IMR-90 (cell line): ENCODE data around the gene S100B. TPM values are rescaled to one million over a fixed set of nuclear protein-coding genes. Genes with fewer than 3 reads are reported as not detected.

Experiments used
- ATAC-seq: fragments of 200-7000 bp; cut with Tn5 transposase; 2 replicates; pipeline ENCODE4 v1.9.1; 2020; ENCODE audit warnings: low read depth, mild to moderate bottlenecking, moderate library complexity
- BruUV-seq: library from RNA; stranded (reverse); fragments of 400-500 nt; replicated peaks from 2 replicates; lab custom pipeline; 2021; lab: Mats Ljungman, UMichigan
- CTCF ChIA-PET: fragments of 300-600 bp; formaldehyde crosslinking; extraction: SDS; loops from one replicate; lab custom pipeline; 2021; ENCODE audit warnings: antibody characterized with exemption; lab: Yijun Ruan, JAX
- POLR2A ChIA-PET: fragments of 300-600 bp; sonication (Branson Sonifier 250); formaldehyde crosslinking; loops from one replicate; lab custom pipeline; 2022; ENCODE audit warnings: antibody characterized with exemption; ENCODE audit not compliant: unreplicated experiment; lab: Charles Lee
- DNase-seq: peaks from one replicate; pipeline ENCODE4 v3.0.0; 2013
- H2AFZ ChIP-seq: replicated peaks from 2 replicates; pipeline ENCODE3; 2013; ENCODE audit warnings: low read length, mild to moderate bottlenecking; ENCODE audit not compliant: poor library complexity
- H2AK5ac ChIP-seq: 2 replicates; pipeline ENCODE4 v1.6.1; 2013; ENCODE audit warnings: low read depth, low read length, inconsistent platforms
- H2AK9ac ChIP-seq: replicated peaks from 2 replicates; pipeline ENCODE3; 2013; ENCODE audit warnings: mild to moderate bottlenecking, low read depth, low read length, moderate library complexity; ENCODE audit not compliant: poor library complexity
- H2BK120ac ChIP-seq: 2 replicates; pipeline ENCODE4 v1.6.1; 2013; ENCODE audit warnings: low read depth, low read length, inconsistent platforms
- H2BK15ac ChIP-seq: 3 replicates; pipeline ENCODE4 v1.6.1; 2013; ENCODE audit warnings: low read depth, low read length, inconsistent platforms
- H2BK20ac ChIP-seq: 2 replicates; pipeline ENCODE4 v1.6.1; 2013; ENCODE audit warnings: low read depth, mild to moderate bottlenecking, inconsistent platforms, low read length, moderate library complexity
- H2BK5ac ChIP-seq: 2 replicates; pipeline ENCODE4 v1.6.1; 2013; ENCODE audit warnings: mild to moderate bottlenecking, low read depth, low read length, inconsistent platforms; ENCODE audit not compliant: poor library complexity, severe bottlenecking
- H3K14ac ChIP-seq: replicated peaks from 2 replicates; pipeline ENCODE4 v1.6.1; 2013; ENCODE audit warnings: low read depth, low read length, inconsistent platforms
- H3K18ac ChIP-seq: 2 replicates; pipeline ENCODE4 v1.6.1; 2013; ENCODE audit warnings: low read depth, low read length, control low read depth
- H3K23ac ChIP-seq: 2 replicates; pipeline ENCODE4 v1.6.1; 2013; ENCODE audit warnings: low read depth, low read length, inconsistent platforms
- H3K27ac ChIP-seq: 2 replicates; pipeline ENCODE4 v1.5.1; 2013; ENCODE audit warnings: mild to moderate bottlenecking, control low read depth, low read length; ENCODE audit not compliant: insufficient read depth
- H3K27me3 ChIP-seq: 2 replicates; pipeline ENCODE4 v1.6.1; 2013; ENCODE audit warnings: low read length; ENCODE audit not compliant: control insufficient read depth, insufficient read depth
- H3K36me3 ChIP-seq: 2 replicates; pipeline ENCODE4 v1.6.1; 2013; ENCODE audit warnings: low read length, mixed read lengths; ENCODE audit not compliant: control insufficient read depth, insufficient read depth
- H3K4ac ChIP-seq: 2 replicates; pipeline ENCODE4 v1.6.1; 2013; ENCODE audit warnings: low read depth, low read length, inconsistent platforms
- H3K4me1 ChIP-seq: 2 replicates; pipeline ENCODE4 v1.6.1; 2013; ENCODE audit warnings: low read length, mixed read lengths; ENCODE audit not compliant: control insufficient read depth, insufficient read depth
- H3K4me2 ChIP-seq: 2 replicates; pipeline ENCODE4 v1.6.1; 2013; ENCODE audit warnings: low read depth, mild to moderate bottlenecking, control low read depth, low read length, moderate library complexity
- H3K4me3 ChIP-seq: 2 replicates; pipeline ENCODE4 v1.5.1; 2013; ENCODE audit warnings: low read depth, mild to moderate bottlenecking, control low read depth, low read length, moderate library complexity; ENCODE audit not compliant: insufficient read depth
- H3K56ac ChIP-seq: 2 replicates; pipeline ENCODE4 v1.6.1; 2013; ENCODE audit warnings: low read length, inconsistent platforms; ENCODE audit not compliant: insufficient read depth; ENCODE audit errors: extremely low read depth
- H3K79me1 ChIP-seq, 2 experiments: 2 replicates each; pipeline ENCODE4 v1.6.1; 2013; ENCODE audit warnings: low read length in 2 of 2, inconsistent platforms in 1 of 2, low read depth in 1 of 2
- H3K9ac ChIP-seq: 2 replicates; pipeline ENCODE4 v1.6.1; 2013; ENCODE audit warnings: low read depth, low read length, control low read depth
- H3K9me1 ChIP-seq: 2 replicates; pipeline ENCODE4 v1.6.1; 2013; ENCODE audit warnings: low read length, inconsistent platforms; ENCODE audit not compliant: insufficient read depth
- H3K9me3 ChIP-seq: 2 replicates; pipeline ENCODE4 v1.6.1; 2013; ENCODE audit warnings: low read length; ENCODE audit not compliant: control insufficient read depth, insufficient read depth
- H4K20me1 ChIP-seq: 2 replicates; pipeline ENCODE4 v1.6.1; 2013; ENCODE audit warnings: low read length, inconsistent platforms; ENCODE audit not compliant: insufficient read depth
- H4K5ac ChIP-seq: 2 replicates; pipeline ENCODE4 v1.6.1; 2013; ENCODE audit warnings: mild to moderate bottlenecking, low read depth, low read length, control low read depth
- H4K8ac ChIP-seq, 2 experiments: 2 replicates each; pipeline ENCODE4 v1.6.1; 2013; ENCODE audit warnings: low read depth in 2 of 2, low read length in 2 of 2, control low read depth in 1 of 2, inconsistent platforms in 1 of 2
- H4K91ac ChIP-seq: 2 replicates; pipeline ENCODE4 v1.6.1; 2013; ENCODE audit warnings: low read depth, low read length, inconsistent platforms; ENCODE audit not compliant: insufficient read depth
- BHLHE40 ChIP-seq: fragments of 150-350 bp; IDR thresholded peaks from 2 replicates; pipeline ENCODE4 v1.6.1; 2016; ENCODE audit warnings: mild to moderate bottlenecking, low read depth, low read length
- CHD1 ChIP-seq: IDR thresholded peaks from 2 replicates; pipeline ENCODE4 v1.6.1; 2012; ENCODE audit warnings: low read depth, low read length, improper control_type of control experiment
- FOS ChIP-seq: fragments of 150-350 bp; IDR thresholded peaks from 2 replicates; pipeline ENCODE4 v1.6.1; 2016; ENCODE audit warnings: low read depth, low read length
- MAFK ChIP-seq: IDR thresholded peaks from 2 replicates; pipeline ENCODE4 v1.6.1; 2012; ENCODE audit warnings: low read depth, low read length, improper control_type of control experiment
- MAZ ChIP-seq: IDR thresholded peaks from 2 replicates; pipeline ENCODE4 v1.6.1; 2012; ENCODE audit warnings: low read depth, mild to moderate bottlenecking, low read length, improper control_type of control experiment, moderate library complexity, borderline replicate concordance
- MXI1 ChIP-seq: IDR thresholded peaks from 2 replicates; pipeline ENCODE4 v1.6.1; 2012; ENCODE audit warnings: low read depth, mild to moderate bottlenecking, low read length, moderate library complexity, borderline replicate concordance
- NFE2L2 ChIP-seq: fragments of 150-350 bp; IDR thresholded peaks from 2 replicates; pipeline ENCODE4 v1.6.1; 2016; ENCODE audit warnings: low read depth, mild to moderate bottlenecking, low read length
- POLR2A ChIP-seq: IDR thresholded peaks from 2 replicates; pipeline ENCODE4 v1.6.1; 2012; ENCODE audit warnings: mild to moderate bottlenecking, low read depth, low read length
- RAD21 ChIP-seq: IDR thresholded peaks from 2 replicates; pipeline ENCODE4 v1.6.1; 2012; ENCODE audit warnings: low read length, improper control_type of control experiment
- RCOR1 ChIP-seq: IDR thresholded peaks from 2 replicates; pipeline ENCODE4 v1.6.1; 2012; ENCODE audit warnings: mild to moderate bottlenecking, low read length, improper control_type of control experiment; ENCODE audit not compliant: insufficient replicate concordance
- WGBS, 2 experiments: methylation state at CpG; one replicate each; pipeline versions ENCODE4 v1.1.5 to v1.1.7; 2013; ENCODE audit warnings: missing lambda C conversion rate in 2 of 2; ENCODE audit not compliant: insufficient read length in 1 of 2; ENCODE audit errors: extremely low coverage in 2 of 2; 5-methylcytosine and 5-hydroxymethylcytosine counted together
- dilution Hi-C: fragments of 300-500 bp; cut with HindIII; formaldehyde crosslinking; loops from one replicate; pipeline ENCODE4 v1.14.3; 2018; ENCODE audit warnings: low sequenced_read_pairs; ENCODE audit not compliant: unreplicated experiment
- in situ Hi-C: fragments of 300-500 bp; cut with MboI; formaldehyde crosslinking; loops from 3 replicates; pipeline ENCODE4 v1.14.3; 2019; ENCODE audit warnings: low sequenced_read_pairs, inconsistent platforms, mixed read lengths
- intact Hi-C: fragments of 100-400 bp; cut with micrococcal nuclease; formaldehyde crosslinking; loops from 2 replicates; pipeline ENCODE4 v1.10.0; 2022
- polyA plus RNA-seq, 3 experiments: library from polyadenylated mRNA; depleted of rRNA; stranded (reverse); fragments of >200 nt; gene quantifications; 2 replicates each; pipeline ENCODE4 v1.2.3, GENCODE V29; 2012; ENCODE audit warnings: low replicate concordance in 1 of 3
- total RNA-seq: library from RNA; depleted of rRNA; stranded (reverse); fragments of >200 nt; gene quantifications from 2 replicates; pipeline ENCODE4 v1.2.3, GENCODE V29; 2012
- TF ChIP-seq, protein P1 (sequence below): fragments of 150-350 bp; IDR thresholded peaks from 2 replicates; pipeline ENCODE4 v1.6.1; 2016; ENCODE audit warnings: low read depth, mild to moderate bottlenecking, low read length, moderate library complexity, borderline replicate concordance
- TF ChIP-seq, protein P2 (sequence below): fragments of 150-350 bp; IDR thresholded peaks from 2 replicates; pipeline ENCODE4 v1.6.1; 2017; ENCODE audit warnings: mild to moderate bottlenecking, antibody characterized with exemption, low read length, low read depth

S100B gene
- total and polyA plus RNA-seq, 2 of the 4 experiments (the other 2 are of a cell fraction), result 0.18 to 0.26 TPM

DNA sequence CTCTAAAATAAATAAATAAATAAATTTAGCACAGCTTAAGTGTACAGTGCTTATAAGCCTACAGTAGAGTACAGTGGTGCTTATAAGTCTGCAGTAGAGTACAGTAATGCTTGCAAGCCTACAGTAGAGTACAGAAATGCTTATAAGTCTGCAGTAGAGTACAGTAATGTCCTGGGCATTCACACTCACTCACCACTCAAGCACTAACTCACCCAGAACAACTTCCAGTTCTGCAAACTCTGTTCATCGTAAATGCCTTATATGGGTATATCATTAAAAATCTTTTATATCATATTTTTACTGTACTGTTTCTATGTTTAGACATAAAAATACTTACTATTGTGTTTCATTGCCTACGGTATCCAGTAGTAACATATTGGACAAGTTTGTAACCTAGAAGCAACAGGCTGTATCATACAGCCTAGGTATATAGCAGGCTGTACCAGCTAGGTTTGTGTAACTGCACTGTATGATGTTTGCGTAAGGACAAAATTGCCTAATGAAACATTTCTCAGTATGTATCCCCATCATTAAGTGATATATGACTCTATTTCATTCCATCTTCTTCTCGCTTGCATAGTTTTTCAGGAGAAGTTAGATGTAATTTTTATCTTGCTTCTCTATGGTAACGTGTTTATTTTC, 14.0 kb upstream of the S100B start:
- ChIA-PET CTCF (no interaction called here), POLR2A (no interaction called here)
- WGBS, 2 experiments, result no CpG with 5 or more reads among the region's 5 CpGs
- Histone ChIP-seq H4K20me1 (no peaks in the 10 kb centered on the region; the same call in 1 of the 2 replicates), H2BK120ac (no peak overlapping the region), H2AK5ac (no peak overlapping the region), H2AFZ (no peak overlapping the region), H3K14ac (no peak overlapping the region), H3K79me1 (no peaks in the 10 kb centered on the region), H3K4me3 (no peak overlapping the region), H3K27ac (no peak overlapping the region), H2AK9ac (no peak overlapping the region), H4K5ac (no peak overlapping the region), H3K18ac (no peak overlapping the region), H3K56ac (no peak overlapping the region), H3K27me3 (no peaks in the 10 kb centered on the region; the same call in 1 of the 2 replicates), H2BK5ac (no peak overlapping the region), H3K9me1 (no peaks in the 10 kb centered on the region), H3K9me3 (peaks cover 6% of the 10 kb centered on the region), H2BK20ac (no peak overlapping the region), H3K23ac (no peak overlapping the region), H3K4me2 (no peak overlapping the region), H3K9ac (no peak overlapping the region), H3K4me1 (peaks cover 1% of the 10 kb centered on the region; the same call in 1 of the 2 replicates), H3K36me3 (no peaks in the 10 kb centered on the region), H2BK15ac (no peak overlapping the region), H4K91ac (no peak overlapping the region), H4K8ac (no peak overlapping the region), H3K4ac (no peak overlapping the region)
- DNase-seq (peak; percentile 43), ATAC-seq (peak; percentile 27; the same call in 1 of the 2 replicates)
- TF ChIP-seq, protein P1, sequence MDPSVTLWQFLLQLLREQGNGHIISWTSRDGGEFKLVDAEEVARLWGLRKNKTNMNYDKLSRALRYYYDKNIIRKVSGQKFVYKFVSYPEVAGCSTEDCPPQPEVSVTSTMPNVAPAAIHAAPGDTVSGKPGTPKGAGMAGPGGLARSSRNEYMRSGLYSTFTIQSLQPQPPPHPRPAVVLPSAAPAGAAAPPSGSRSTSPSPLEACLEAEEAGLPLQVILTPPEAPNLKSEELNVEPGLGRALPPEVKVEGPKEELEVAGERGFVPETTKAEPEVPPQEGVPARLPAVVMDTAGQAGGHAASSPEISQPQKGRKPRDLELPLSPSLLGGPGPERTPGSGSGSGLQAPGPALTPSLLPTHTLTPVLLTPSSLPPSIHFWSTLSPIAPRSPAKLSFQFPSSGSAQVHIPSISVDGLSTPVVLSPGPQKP, result no peak
- TF ChIP-seq, protein P2, sequence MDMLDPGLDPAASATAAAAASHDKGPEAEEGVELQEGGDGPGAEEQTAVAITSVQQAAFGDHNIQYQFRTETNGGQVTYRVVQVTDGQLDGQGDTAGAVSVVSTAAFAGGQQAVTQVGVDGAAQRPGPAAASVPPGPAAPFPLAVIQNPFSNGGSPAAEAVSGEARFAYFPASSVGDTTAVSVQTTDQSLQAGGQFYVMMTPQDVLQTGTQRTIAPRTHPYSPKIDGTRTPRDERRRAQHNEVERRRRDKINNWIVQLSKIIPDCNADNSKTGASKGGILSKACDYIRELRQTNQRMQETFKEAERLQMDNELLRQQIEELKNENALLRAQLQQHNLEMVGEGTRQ, result no peak
- no peak for TF ChIP-seq CHD1
- no peak for TF ChIP-seq MXI1
- TF ChIP-seq MAFK, result no peak
- no peak for TF ChIP-seq FOS
- TF ChIP-seq RCOR1, result no peak
- no peak for TF ChIP-seq MAZ
- no peak for TF ChIP-seq POLR2A
- no peak for TF ChIP-seq NFE2L2
- TF ChIP-seq RAD21, result no peak
- no peak for TF ChIP-seq BHLHE40
- intact Hi-C loops, result no loop called here
- no TSS peak for BruUV-seq
- in situ Hi-C loops, result no loop called here
- dilution Hi-C loops, result no loop called here
